ENCODE measurements around the gene HIGD1C.
"Not testable (repeated sequence)": the region's sequence is repeated elsewhere in the genome, so short reads cannot be mapped to it uniquely, and the experiment has no call there.

The HIGD1C gene

GRCh38 chr12:50986966-50987737, 34.8 kb downstream of the HIGD1C start:
- DNase-seq: no peak

GRCh38 chr12:50988051-50988450, 35.7 kb downstream of the HIGD1C start:
- DNase-seq: no peak

GRCh38 chr12:50988871-50989270, 36.5 kb downstream of the HIGD1C start:
- DNase-seq: no peak

- no peak for DNase-seq
These were observed 37.9 kb downstream of the HIGD1C start for GRCh38 chr12:50990147-50990727.

DNA sequence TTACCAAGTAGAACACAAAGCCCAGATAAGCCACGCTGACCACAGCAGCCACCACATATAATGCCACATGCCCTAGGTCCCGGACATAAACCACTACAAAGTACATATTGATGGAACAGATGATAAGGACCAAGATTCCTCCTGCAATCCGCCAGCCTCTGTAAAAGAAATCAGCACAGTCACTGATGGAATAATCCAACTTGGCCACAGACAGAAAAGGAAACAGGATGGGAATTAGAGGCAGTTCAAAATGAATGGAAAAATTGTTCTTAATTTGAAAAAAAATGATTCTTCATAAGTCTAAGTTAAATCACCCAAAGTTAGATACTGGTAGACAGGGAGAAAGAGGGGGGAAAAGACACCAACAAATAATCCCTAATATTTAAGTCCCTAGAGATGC, 38.4 kb downstream of the HIGD1C start:
- DNase-seq: no peak

DNA sequence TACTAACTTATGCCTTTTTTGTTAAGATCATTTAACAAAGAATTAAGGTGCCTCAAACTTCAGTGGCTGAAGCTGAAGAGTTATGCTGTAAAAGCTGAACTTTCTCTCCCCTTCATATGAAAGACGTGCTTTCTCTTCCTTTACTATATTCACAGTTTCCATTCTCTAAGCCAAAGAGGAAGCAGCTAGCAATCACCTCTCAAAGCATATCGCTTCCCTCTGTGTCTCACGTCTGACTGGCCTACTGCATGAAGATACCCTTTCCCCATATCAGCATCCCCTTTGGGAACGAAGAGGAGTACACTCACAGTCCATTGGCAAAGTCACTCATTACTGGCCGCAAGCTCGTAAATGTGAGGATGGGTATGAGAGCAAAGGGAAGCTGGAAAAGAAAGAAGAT, 38.9 kb downstream of the HIGD1C start:
- DNase-seq: no peak

DNA sequence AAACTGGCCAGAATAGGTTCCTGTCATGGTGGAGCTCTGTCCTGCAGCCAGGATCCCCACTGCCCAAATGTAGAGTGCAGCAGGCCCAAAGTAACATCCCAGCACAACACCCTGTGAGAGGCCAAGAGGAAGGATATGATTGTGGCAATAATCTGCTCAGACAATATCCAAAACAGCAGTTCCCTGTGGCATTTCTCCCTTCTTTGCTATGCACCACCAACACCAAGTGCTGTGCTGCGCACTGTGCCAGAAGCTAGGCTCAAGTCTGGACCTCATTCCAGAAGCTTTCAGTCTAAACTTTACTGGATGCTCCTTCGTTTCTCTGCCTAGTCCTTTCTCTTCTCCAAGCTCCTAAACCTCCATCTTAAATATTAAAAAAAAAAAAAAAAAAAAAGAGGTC, 40.5 kb downstream of the HIGD1C start:
- no peak for DNase-seq

DNA sequence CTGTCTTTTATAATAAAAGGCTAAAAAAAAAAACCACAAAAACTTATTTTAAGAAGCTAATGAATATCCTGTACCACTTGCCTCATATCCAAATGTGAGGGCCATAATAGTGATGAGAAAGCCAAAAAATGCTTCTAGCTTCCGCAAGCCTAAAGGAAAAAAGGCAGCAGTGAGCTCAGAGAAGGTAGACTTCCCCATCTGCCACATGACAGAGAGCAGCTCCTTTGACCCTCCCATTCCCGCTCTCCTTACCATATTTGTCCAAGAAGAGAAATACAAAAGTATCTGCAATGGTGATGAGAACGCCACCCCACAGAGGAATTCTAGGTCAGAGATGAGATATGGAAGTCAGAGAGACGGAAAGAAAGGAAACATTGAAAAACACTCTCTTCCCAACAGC, 46.7 kb downstream of the HIGD1C start:
- DNase-seq: no peak

DNA sequence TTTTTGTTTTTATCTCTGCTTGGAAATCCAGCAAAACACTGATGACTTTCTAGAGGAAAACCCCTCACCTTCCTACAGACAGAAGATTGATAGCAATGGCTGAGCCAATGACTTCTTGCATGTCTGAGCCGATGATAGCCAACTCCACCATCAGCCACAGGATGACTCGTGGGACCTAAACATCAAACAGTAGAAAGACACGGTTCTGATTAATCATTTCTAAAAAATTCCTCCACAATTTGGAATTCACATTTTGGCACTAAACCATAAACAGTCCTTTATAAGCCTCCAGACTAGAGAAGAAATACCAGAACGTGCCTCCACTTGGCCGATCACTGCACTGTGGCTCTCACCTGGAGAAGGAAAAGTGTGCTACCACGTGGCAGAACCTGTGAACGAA, 47.9 kb downstream of the HIGD1C start:
- no peak for DNase-seq

DNA sequence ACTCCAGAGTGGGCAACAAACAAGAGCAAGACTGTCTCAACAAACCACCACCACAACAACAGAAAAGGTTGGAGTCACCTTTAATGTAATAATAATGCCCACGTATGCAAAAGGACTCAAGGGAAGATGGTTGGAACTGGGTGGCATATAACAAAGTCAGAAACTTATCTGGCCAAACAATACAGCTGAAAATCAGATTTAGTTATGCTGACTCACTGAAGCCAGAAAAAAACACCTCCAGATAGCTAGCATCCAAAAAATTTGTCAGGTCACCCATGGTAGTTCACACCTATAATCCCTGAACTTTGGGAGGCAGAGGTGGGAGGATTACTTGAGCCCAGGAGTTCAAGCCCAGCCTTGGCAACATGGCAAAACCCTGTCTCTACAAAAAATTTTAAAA, 49.5 kb downstream of the HIGD1C start:
- no peak for DNase-seq

DNA sequence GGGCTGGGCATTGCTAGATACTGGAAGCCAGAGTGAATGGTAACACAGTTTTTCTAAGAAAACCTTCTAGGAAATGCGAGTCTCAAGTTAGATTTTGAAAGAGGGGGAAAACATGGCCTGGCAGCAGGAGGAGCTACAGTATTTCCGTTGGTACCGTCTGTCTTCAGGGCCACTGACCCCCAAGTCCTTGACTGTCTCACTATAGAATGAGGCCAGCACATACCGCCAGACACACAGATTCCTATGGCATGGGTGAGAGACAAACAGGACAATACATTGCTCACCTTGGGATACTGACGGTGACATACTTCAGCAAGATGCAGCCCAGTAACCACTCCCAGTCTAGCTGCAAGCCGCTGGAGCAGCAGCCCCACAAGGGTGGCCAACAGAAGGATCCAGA, 52.2 kb downstream of the HIGD1C start:
- DNase-seq: no peak

DNA sequence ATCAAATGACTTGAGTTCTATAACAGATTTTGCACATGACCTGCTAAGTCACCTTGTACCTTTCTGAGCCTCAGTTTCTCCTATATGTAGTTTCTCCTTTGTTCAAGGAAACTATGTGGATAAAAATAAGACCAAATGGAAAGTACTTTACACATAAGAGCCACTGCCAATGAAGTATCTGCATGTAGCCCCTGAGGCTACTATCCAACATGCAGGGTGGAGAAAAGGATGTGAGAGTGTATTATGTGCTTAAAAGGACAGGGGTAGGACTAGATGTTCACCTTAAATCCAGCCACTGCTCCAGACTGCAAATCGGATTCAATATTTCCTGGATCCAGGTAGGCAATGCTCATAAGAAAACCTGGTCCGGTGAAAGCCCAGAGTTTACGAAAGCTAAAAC, 52.7 kb downstream of the HIGD1C start:
- no peak for DNase-seq

- DNase-seq: no peak
These were observed 53.3 kb downstream of the HIGD1C start for GRCh38 chr12:51005671-51006070.

DNA sequence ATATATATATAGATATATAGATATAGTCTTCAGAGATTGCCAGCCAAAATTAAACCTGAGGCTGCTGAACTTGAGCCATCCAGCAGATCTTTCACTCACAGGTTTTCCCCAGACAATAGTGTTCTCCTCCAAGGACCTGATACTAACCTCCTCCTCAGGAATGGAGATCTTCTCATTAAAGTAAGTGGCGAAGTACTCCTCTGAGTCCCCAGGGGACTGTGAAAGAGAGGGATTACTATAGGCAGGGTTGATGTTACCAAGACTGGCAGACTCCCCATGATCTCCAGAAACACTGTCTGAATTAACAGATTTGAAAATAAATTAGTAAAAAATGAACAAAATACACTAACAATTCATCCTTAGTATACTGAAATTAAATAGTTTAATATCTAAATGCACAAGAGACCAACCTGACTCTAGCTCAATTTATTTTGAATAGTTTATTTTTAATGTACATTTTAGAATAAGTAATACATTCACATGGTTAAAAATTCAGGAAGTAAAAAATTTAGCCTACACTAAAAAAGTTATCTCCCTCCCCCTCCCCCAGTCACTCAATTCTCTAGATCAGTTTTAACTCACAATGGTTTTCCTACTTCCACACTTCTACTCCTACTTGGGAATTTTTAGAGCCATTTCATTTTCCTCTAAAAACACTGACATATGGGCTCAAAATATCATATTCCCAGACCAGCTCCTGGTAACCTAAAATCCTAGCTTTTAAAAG, 56.1 kb downstream of the HIGD1C start:
- DNase-seq: no peak

- peak in 2 of 4 experiments; percentile 20 to 23 for DNase-seq
These were observed 56.7 kb downstream of the HIGD1C start for GRCh38 chr12:51009056-51009440.

GRCh38 chr12:51011955-51012354, 59.6 kb downstream of the HIGD1C start:
- DNase-seq: no peak

GRCh38 chr12:51012570-51013236, 60.4 kb downstream of the HIGD1C start:
- DNase-seq: no peak

- no peak for DNase-seq
These were observed 61.1 kb downstream of the HIGD1C start for GRCh38 chr12:51013441-51013840.

- DNase-seq: not testable (repeated sequence)
These were observed 62.1 kb downstream of the HIGD1C start for GRCh38 chr12:51014467-51014866.

GRCh38 chr12:51017452-51017851, 65.1 kb downstream of the HIGD1C start:
- DNase-seq: no peak

GRCh38 chr12:51018956-51019355, 66.6 kb downstream of the HIGD1C start:
- no peak for DNase-seq

GRCh38 chr12:51019927-51020326, 67.6 kb downstream of the HIGD1C start:
- no peak for DNase-seq
